Hepatocyte (in vitro differentiated cells): Measurements from ENCODE around the gene FOCAD.

Experiments used
- CTCF ChIP-seq: fragments of 200-600 bp; sonication (generic); IDR thresholded peaks from 2 replicates; pipeline ENCODE4 v1.5.1; 2016; ENCODE audit warnings: antibody characterized with exemption, mild to moderate bottlenecking; ENCODE audit not compliant: poor library complexity
- EZH2 ChIP-seq: fragments of 200-600 bp; sonication (generic); IDR thresholded peaks from 2 replicates; pipeline ENCODE4 v1.6.1; 2016; ENCODE audit warnings: antibody characterized with exemption, mild to moderate bottlenecking, borderline replicate concordance

GRCh38 chr9:20782289-20782688, 98.2 kb downstream of the FOCAD start:
- TF ChIP-seq EZH2 (no peak), CTCF (no peak)
